H1 (cell line): ENCODE data around the gene AP5Z1. TPM values are rescaled to one million over a fixed set of nuclear protein-coding genes. Genes with fewer than 3 reads are reported as not detected.

Experiments used
- ATF2 ChIP-seq: IDR thresholded peaks from 2 replicates; pipeline ENCODE4 v1.6.1; 2012; ENCODE audit warnings: low read length, inconsistent platforms
- CTBP2 ChIP-seq: IDR thresholded peaks from 2 replicates; pipeline ENCODE4 v1.7.0; 2011; ENCODE audit warnings: borderline replicate concordance, mild to moderate bottlenecking, moderate library complexity, mixed read lengths, low read length; ENCODE audit not compliant: insufficient read depth, insufficient read length
- EP300 ChIP-seq, 2 experiments: IDR thresholded peaks; 1 replicate in 1 of 2; 2 replicates in 1 of 2; pipeline ENCODE4 v1.6.1; 2011 to 2012; ENCODE audit warnings: low read depth in 2 of 2, low read length in 2 of 2, mild to moderate bottlenecking in 2 of 2, borderline replicate concordance in 1 of 2, inconsistent platforms in 1 of 2, moderate library complexity in 1 of 2
- GABPA ChIP-seq: IDR thresholded peaks from 2 replicates; pipeline ENCODE4 v1.6.1; 2011; ENCODE audit warnings: mild to moderate bottlenecking, low read length, moderate library complexity, borderline replicate concordance; ENCODE audit not compliant: insufficient read depth
- POLR2AphosphoS5 ChIP-seq: IDR thresholded peaks from 2 replicates; pipeline ENCODE4 v1.6.1; 2011; ENCODE audit warnings: low read depth, low read length
- RAD21 ChIP-seq, 2 experiments: IDR thresholded peaks in 1 of 2; conservative IDR thresholded peaks in 1 of 2; 2 replicates each; pipeline ENCODE4 v1.6.1; 2011; ENCODE audit warnings: low read depth in 2 of 2, low read length in 2 of 2, improper control_type of control experiment in 1 of 2, inconsistent platforms in 1 of 2, mild to moderate bottlenecking in 1 of 2, moderate library complexity in 1 of 2
- RBBP5 ChIP-seq: IDR thresholded peaks from 2 replicates; pipeline ENCODE4 v1.7.1; 2012; ENCODE audit warnings: low read depth, mild to moderate bottlenecking, inconsistent platforms, low read length, moderate library complexity, borderline replicate concordance
- polyA plus RNA-seq, 7 experiments: library from polyadenylated mRNA; depleted of rRNA in 3 of 7; stranded (reverse) in 5 of 7; unstranded in 2 of 7; fragments of >200 nt in 5 of 7; fragments of 200-250 nt in 2 of 7; gene quantifications; 1 replicate in 5 of 7; 2 replicates in 1 of 7; 4 replicates in 1 of 7; pipeline versions ENCODE4 v1.2.1 to v1.2.3, GENCODE V29; 2011 to 2013; ENCODE audit warnings: missing spikeins in 2 of 7, mixed read lengths in 2 of 7
- total RNA-seq: library from RNA; stranded (reverse); fragmentation: NEBNext Ultra II Directional; extraction: Animal tissue kit (Norgen Biotek cat#: 25700); gene quantifications from 2 replicates; pipeline ENCODE4 v1.2.1, GENCODE V29; 2021

Gene AP5Z1
- total and polyA plus RNA-seq, 2 of the 8 experiments (the other 6 are each of a cell fraction or from before 2014, with no cell fraction given) = 24.0 to 24.7 TPM

- TF ChIP-seq RBBP5 (no peak), CTBP2 (no peak), GABPA (no peak), ATF2 (no peak), RAD21 (IDR thresholded peaks at IDR 0.05 in 1 of 2, conservative IDR thresholded peaks at IDR 0.05 in 1 of 2; ENCODE audit: low read depth in 2 of 2, low read length in 2 of 2) (no peak), POLR2AphosphoS5 (no peak), EP300 (IDR thresholded peaks at IDR 0.05; ENCODE audit: borderline replicate concordance in 1 of 2, low read depth in 2 of 2, low read length in 2 of 2) (no peak)
Measured at GRCh38 chr7:4824120-4824775, 48.8 kb downstream of the AP5Z1 start (continued).
